ENCODE data around the gene RAP1GDS1. TPM values are rescaled to one million over a fixed set of nuclear protein-coding genes. Genes with fewer than 3 reads are reported as not detected.

RAP1GDS1 gene
- total and polyA plus RNA-seq, 2 of the 13 experiments (the other 11 are each of a cell fraction or from before 2014, with no cell fraction given) = 19.3 to 42.5 TPM

DNA sequence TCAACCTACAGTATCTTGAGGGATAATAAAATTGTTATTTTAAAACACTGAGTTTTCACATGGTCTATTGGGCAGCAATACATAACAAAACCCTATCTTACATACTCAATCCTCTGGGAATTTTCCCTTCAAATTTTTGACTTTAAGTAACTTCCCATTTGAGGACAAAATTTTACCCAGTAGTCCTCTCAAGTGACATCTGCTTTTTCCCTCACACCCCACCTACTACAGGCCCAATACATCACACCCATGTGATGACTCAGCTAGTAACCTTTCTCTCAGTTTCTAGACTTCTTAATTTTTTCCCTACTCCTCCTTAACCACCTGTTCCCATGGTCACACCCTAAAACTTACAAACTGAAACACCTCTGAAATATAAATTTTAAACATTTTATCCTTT lies 12.2 kb upstream of the RAP1GDS1 start:
- H2AFZ ChIP-seq (ENCODE audit: low read length) = no peak overlapping the region
- H3K9me3 ChIP-seq (ENCODE audit: low read length) = no peaks in the 10 kb centered on the region
- DNase-seq (ENCODE audit: low spot score) (no peak), ATAC-seq (no peak), FAIRE-seq (no peak)
- no peak overlapping the region for H3K27ac ChIP-seq (ENCODE audit: extremely low read length, insufficient read depth, low read length)
- no peaks in the 10 kb centered on the region for H4K20me1 ChIP-seq (ENCODE audit: insufficient read depth, low read length)
- BruUV-seq (replicated peaks) = no TSS peak
- TF ChIP-seq KAT2B (IDR thresholded peaks at IDR 0.05; ENCODE audit: borderline replicate concordance, low read depth, low read length) (no peak), ZNF780A (CRISPR knock-in tag; IDR thresholded peaks at IDR 0.05) (no peak), IKZF1 (IDR thresholded peaks at IDR 0.05) (no peak), ZMYM3 (CRISPR knock-in tag; IDR thresholded peaks at IDR 0.05) (no peak), EEA1 (CRISPR knock-in tag; IDR thresholded peaks at IDR 0.05; ENCODE audit: borderline replicate concordance) (no peak), ZNF235 (CRISPR knock-in tag; IDR thresholded peaks at IDR 0.05; ENCODE audit: borderline replicate concordance) (no peak)
- TF ChIP-seq, protein P1, sequence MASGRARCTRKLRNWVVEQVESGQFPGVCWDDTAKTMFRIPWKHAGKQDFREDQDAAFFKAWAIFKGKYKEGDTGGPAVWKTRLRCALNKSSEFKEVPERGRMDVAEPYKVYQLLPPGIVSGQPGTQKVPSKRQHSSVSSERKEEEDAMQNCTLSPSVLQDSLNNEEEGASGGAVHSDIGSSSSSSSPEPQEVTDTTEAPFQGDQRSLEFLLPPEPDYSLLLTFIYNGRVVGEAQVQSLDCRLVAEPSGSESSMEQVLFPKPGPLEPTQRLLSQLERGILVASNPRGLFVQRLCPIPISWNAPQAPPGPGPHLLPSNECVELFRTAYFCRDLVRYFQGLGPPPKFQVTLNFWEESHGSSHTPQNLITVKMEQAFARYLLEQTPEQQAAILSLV (CRISPR knock-in tag; IDR thresholded peaks at IDR 0.05; ENCODE audit: borderline replicate concordance) = no peak
- TF ChIP-seq, protein P2, sequence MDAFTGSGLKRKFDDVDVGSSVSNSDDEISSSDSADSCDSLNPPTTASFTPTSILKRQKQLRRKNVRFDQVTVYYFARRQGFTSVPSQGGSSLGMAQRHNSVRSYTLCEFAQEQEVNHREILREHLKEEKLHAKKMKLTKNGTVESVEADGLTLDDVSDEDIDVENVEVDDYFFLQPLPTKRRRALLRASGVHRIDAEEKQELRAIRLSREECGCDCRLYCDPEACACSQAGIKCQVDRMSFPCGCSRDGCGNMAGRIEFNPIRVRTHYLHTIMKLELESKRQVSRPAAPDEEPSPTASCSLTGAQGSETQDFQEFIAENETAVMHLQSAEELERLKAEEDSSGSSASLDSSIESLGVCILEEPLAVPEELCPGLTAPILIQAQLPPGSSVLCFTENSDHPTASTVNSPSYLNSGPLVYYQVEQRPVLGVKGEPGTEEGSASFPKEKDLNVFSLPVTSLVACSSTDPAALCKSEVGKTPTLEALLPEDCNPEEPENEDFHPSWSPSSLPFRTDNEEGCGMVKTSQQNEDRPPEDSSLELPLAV (CRISPR knock-in tag; conservative IDR thresholded peaks at IDR 0.05; ENCODE audit: low read depth) = no peak
- H3K79me2 ChIP-seq (ENCODE audit: insufficient read depth, low read length) = no peaks in the 10 kb centered on the region
- no peak overlapping the region for H3K9ac ChIP-seq (ENCODE audit: insufficient read depth, low read depth, low read length)
- intact Hi-C loops (cut with micrococcal nuclease; ENCODE audit: unreplicated experiment) = no loop called here
- no peaks in the 10 kb centered on the region for H3K36me3 ChIP-seq (replicated peaks in 1 of 2; ENCODE audit: control insufficient read depth in 1 of 2, insufficient read depth in 2 of 2, low read length in 2 of 2)
- no peak overlapping the region for H3K4me3 ChIP-seq (replicated peaks in 1 of 3; ENCODE audit: insufficient read depth in 1 of 3, low read depth in 2 of 3, low read length in 3 of 3)
- ChIA-PET POLR2A (no interaction called here), CTCF (ENCODE audit: low intra/inter-chr PET ratio, low total read pairs) (no interaction called here)
- H3K4me2 ChIP-seq (ENCODE audit: low read depth, low read length) = no peak overlapping the region
- no peaks in the 10 kb centered on the region; a peak in 1 of 5 replicates for H3K27me3 ChIP-seq (ENCODE audit: control insufficient read depth in 1 of 2, insufficient read depth in 2 of 2, low read length in 2 of 2)
- in situ Hi-C loops (cut with HindIII; ENCODE audit: extremely low pct_ligation_motif_present, low pct_unique_long_range_greater_than_20kb) = no loop called here
- peaks cover 13% of the 10 kb centered on the region for H3K4me1 ChIP-seq (ENCODE audit: insufficient read depth, low read length)

Data from HepG2 (cell line).